Retinal pigment epithelial cell (primary cell): ENCODE measurements around the gene RIGI.
A peak's percentile ranks its signal among the peaks of the same experiment; 100 is the strongest.

Experiments
- DNase-seq: peaks from one replicate; pipeline ENCODE4 v3.0.0-alpha.2; 2010; ENCODE audit warnings: low read depth
- H3K4me3 ChIP-seq: 2 replicates; pipeline ENCODE4 v1.5.1; 2011; ENCODE audit warnings: mild to moderate bottlenecking, low read length, control low read depth, moderate library complexity
- TF ChIP-seq, protein P1 (sequence below): conservative IDR thresholded peaks from 2 replicates; pipeline ENCODE4 v1.5.1; 2011; ENCODE audit warnings: low read depth, low read length, control low read depth, inconsistent platforms

The RIGI gene

GRCh38 chr9:32526041-32526706 is at the start of gene RIGI:
Gene RIGI (minus strand): TSS chr9:32526196. CDS start chr9:32526166, 30 bp downstream.
- TF ChIP-seq, protein P1, sequence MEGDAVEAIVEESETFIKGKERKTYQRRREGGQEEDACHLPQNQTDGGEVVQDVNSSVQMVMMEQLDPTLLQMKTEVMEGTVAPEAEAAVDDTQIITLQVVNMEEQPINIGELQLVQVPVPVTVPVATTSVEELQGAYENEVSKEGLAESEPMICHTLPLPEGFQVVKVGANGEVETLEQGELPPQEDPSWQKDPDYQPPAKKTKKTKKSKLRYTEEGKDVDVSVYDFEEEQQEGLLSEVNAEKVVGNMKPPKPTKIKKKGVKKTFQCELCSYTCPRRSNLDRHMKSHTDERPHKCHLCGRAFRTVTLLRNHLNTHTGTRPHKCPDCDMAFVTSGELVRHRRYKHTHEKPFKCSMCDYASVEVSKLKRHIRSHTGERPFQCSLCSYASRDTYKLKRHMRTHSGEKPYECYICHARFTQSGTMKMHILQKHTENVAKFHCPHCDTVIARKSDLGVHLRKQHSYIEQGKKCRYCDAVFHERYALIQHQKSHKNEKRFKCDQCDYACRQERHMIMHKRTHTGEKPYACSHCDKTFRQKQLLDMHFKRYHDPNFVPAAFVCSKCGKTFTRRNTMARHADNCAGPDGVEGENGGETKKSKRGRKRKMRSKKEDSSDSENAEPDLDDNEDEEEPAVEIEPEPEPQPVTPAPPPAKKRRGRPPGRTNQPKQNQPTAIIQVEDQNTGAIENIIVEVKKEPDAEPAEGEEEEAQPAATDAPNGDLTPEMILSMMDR = peak; percentile 58
- DNase-seq = peak; percentile 73
- peak within 1 kb of the TSS; percentile 59 for H3K4me3 ChIP-seq

DNA sequence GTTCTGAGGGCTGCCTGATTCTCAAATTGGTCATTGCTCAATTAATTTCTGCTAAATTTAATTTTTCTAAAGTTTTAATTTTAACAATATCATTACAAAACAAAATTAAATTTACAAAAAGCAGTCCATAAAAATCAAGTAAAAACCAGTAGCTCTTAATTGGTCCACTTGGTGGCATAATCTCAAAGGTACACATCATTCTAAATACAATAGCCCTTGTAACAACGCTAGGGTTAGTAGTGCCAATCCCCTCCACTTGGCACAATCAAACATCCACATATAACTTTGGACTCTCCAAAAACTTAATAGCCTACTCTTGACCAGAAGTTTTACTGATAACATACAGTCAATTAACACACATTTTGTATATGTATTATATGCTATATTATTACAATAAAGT is 48.9 kb upstream of the RIGI start:
- TF ChIP-seq, protein P1 = no peak
- no peak for DNase-seq
- H3K4me3 ChIP-seq = no peak overlapping the region

DNA sequence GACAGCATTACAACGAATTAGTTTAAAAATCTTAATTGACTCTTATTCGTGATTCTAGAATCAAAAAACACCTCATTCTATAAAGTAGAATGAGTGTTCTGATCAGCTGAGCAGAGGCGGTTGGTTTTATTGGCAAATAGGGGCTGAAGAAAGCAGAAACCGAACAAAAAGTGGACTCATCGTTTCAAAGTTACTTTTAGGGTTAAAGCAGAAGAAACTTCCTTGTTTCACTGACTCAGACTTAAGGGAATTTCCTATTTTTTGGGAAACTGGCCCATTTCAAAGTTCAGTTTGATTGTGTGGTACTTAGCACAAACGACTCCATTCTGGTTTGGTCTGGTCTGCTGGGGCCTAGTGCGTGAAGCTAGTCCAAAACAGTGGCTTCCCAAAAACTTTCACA is 47.8 kb upstream of the RIGI start:
- H3K4me3 ChIP-seq = no peak overlapping the region
- no peak for DNase-seq
- TF ChIP-seq, protein P1 = no peak

GRCh38 chr9:32572900-32573523 is 47.0 kb upstream of the RIGI start, which contains the start of gene NDUFB6:
Gene NDUFB6 (minus strand): TSS chr9:32573159. CDS start chr9:32573060, 99 bp downstream.
- peak; percentile 82 for DNase-seq
- H3K4me3 ChIP-seq = peak within 1 kb of the TSS; percentile 92
- TF ChIP-seq, protein P1 = no peak

GRCh38 chr9:32571969-32572899 is 46.2 kb upstream of the RIGI start:
- peak overlapping the region; percentile 92 for H3K4me3 ChIP-seq
- TF ChIP-seq, protein P1 = peak; percentile 85
- peak; percentile 58 for DNase-seq

GRCh38 chr9:32570262-32570661 is 44.3 kb upstream of the RIGI start:
- no peak for DNase-seq
- TF ChIP-seq, protein P1 = no peak
- no peak overlapping the region for H3K4me3 ChIP-seq
